ENCODE results near the gene GNAS.

GRCh38 chr20:58945965-58946631 is 93.6 kb downstream of the GNAS start:
- no peak for TF ChIP-seq ZNF274 (IDR thresholded peaks at IDR 0.05; ENCODE audit: low read depth, low read length)
- no peak for TF ChIP-seq SUZ12 (IDR thresholded peaks at IDR 0.05; ENCODE audit: extremely low read depth, insufficient read depth, insufficient read length)
- TF ChIP-seq YY1 (IDR thresholded peaks at IDR 0.05; ENCODE audit: insufficient read depth, insufficient read length), result no peak

Measured in NT2/D1 (cell line).